Stimulated activated naive B cell treated with anti-CD40 and anti-IgM and Interleukin-4, amounts not matched to agents 10 μg/mL and 1 μg/mL and 100 μg/mL, for 72 hours (primary cell): ENCODE measurements around the gene NANOS3.
"Not testable (repeated sequence)": the region's sequence is repeated elsewhere in the genome, so short reads cannot be mapped to it uniquely, and the experiment has no call there.

Source experiments
- ATAC-seq, 2 donors: fragments of 150-1000 bp; cut with Tn5 transposase; replicated peaks; 2 replicates each; pipeline ENCODE4 v1.10.0; 2021; ENCODE audit warnings: moderate library complexity in 1 of 2
- DNase-seq: peaks from one replicate; pipeline ENCODE4 v3.0.0; 2021
- H3K27ac Mint-ChIP-seq: one replicate; pipeline ENCODE4 v1.8.0; 2022; ENCODE audit warnings: mild to moderate bottlenecking, mixed read lengths
- H3K27me3 Mint-ChIP-seq, 2 donors: one replicate each; pipeline ENCODE4 v1.8.0; 2022; ENCODE audit warnings: mixed read lengths in 2 of 2
- H3K36me3 Mint-ChIP-seq, 2 donors: one replicate each; pipeline ENCODE4 v1.8.0; 2022; ENCODE audit warnings: mixed read lengths in 2 of 2, mild to moderate bottlenecking in 1 of 2
- H3K4me1 Mint-ChIP-seq, 2 donors: one replicate each; pipeline ENCODE4 v1.8.0; 2022; ENCODE audit warnings: mixed read lengths in 2 of 2, mild to moderate bottlenecking in 1 of 2
- H3K4me3 Mint-ChIP-seq, 2 donors: one replicate each; pipeline ENCODE4 v1.8.0; 2022; ENCODE audit warnings: mild to moderate bottlenecking in 2 of 2, mixed read lengths in 2 of 2, moderate library complexity in 1 of 2
- H3K9me3 Mint-ChIP-seq, 2 donors: one replicate each; pipeline ENCODE4 v1.8.0; 2022; ENCODE audit warnings: mixed read lengths in 2 of 2, mild to moderate bottlenecking in 1 of 2

The NANOS3 gene

GRCh38 chr19:13849991-13850909, 26.7 kb upstream of the NANOS3 start:
- Mint-ChIP-seq H3K9me3 (no peaks in the 10 kb centered on the region), H3K27ac (peak overlapping the region; percentile 90), H3K36me3 (no peaks in the 10 kb centered on the region), H3K27me3 (no peaks in the 10 kb centered on the region), H3K4me1 (peaks cover 21 to 42% of the 10 kb centered on the region in 2 donors), H3K4me3 (peak overlapping the region; percentile 61 to 74)
- ATAC-seq (peak; percentile 9 to 33), DNase-seq (peak; percentile 61)

- Mint-ChIP-seq H3K27me3 (no peaks in the 10 kb centered on the region), H3K27ac (peak overlapping the region; percentile 90), H3K4me3 (peak overlapping the region; percentile 48 to 61), H3K4me1 (peaks cover 17 to 39% of the 10 kb centered on the region in 2 donors), H3K36me3 (no peaks in the 10 kb centered on the region), H3K9me3 (no peaks in the 10 kb centered on the region)
- ATAC-seq (no peak), DNase-seq (no peak)
Observed at GRCh38 chr19:13850910-13851733, 25.8 kb upstream of the NANOS3 start.

GRCh38 chr19:13851734-13852114, 25.2 kb upstream of the NANOS3 start:
- H3K4me3 Mint-ChIP-seq, H3K36me3 Mint-ChIP-seq, ATAC-seq, DNase-seq, H3K27ac Mint-ChIP-seq, H3K27me3 Mint-ChIP-seq, H3K9me3 Mint-ChIP-seq: not testable (repeated sequence)
- H3K4me1 Mint-ChIP-seq: peaks cover 11 to 33% of the 10 kb centered on the region in 2 donors

GRCh38 chr19:13852171-13852707, 24.7 kb upstream of the NANOS3 start:
- Mint-ChIP-seq H3K27ac (peak overlapping the region; percentile 9), H3K4me1 (peaks cover 10 to 28% of the 10 kb centered on the region in 2 donors)
- ATAC-seq, H3K4me3 Mint-ChIP-seq, H3K9me3 Mint-ChIP-seq, H3K27me3 Mint-ChIP-seq, DNase-seq, H3K36me3 Mint-ChIP-seq: not testable (repeated sequence)

GRCh38 chr19:13856497-13856896, 20.4 kb upstream of the NANOS3 start:
- no peaks in the 10 kb centered on the region for H3K9me3 Mint-ChIP-seq
- no peaks in the 10 kb centered on the region for H3K36me3 Mint-ChIP-seq
- DNase-seq: no peak
- peaks cover 6 to 16% of the 10 kb centered on the region in 2 donors for H3K4me1 Mint-ChIP-seq
- no peaks in the 10 kb centered on the region for H3K27me3 Mint-ChIP-seq
- no peak overlapping the region for H3K27ac Mint-ChIP-seq
- no peak for ATAC-seq
- H3K4me3 Mint-ChIP-seq: no peak overlapping the region

- Mint-ChIP-seq H3K27ac (no peak overlapping the region), H3K27me3 (peaks cover 14 to 20% of the 10 kb centered on the region in 2 donors), H3K4me1 (peaks cover 14 to 39% of the 10 kb centered on the region in 2 donors), H3K4me3 (no peak overlapping the region), H3K36me3 (no peaks in the 10 kb centered on the region), H3K9me3 (no peaks in the 10 kb centered on the region)
- DNase-seq: no peak
- ATAC-seq: no peak
Observed at GRCh38 chr19:13859361-13859880, 17.5 kb upstream of the NANOS3 start.

GRCh38 chr19:13860679-13861391, 16.1 kb upstream of the NANOS3 start:
- DNase-seq (no peak), ATAC-seq (no peak)
- Mint-ChIP-seq H3K9me3 (no peaks in the 10 kb centered on the region), H3K27me3 (peaks cover 18 to 26% of the 10 kb centered on the region in 2 donors), H3K4me1 (peaks cover 19 to 39% of the 10 kb centered on the region in 2 donors), H3K27ac (no peak overlapping the region), H3K36me3 (no peaks in the 10 kb centered on the region), H3K4me3 (peak overlapping the region; percentile 54 to 95)

- ATAC-seq (peak; percentile 14 to 37), DNase-seq (no peak)
- Mint-ChIP-seq H3K36me3 (no peaks in the 10 kb centered on the region), H3K4me3 (peak overlapping the region; percentile 90 to 95), H3K9me3 (no peaks in the 10 kb centered on the region), H3K27me3 (peaks cover 22 to 30% of the 10 kb centered on the region in 2 donors), H3K4me1 (peaks cover 21 to 43% of the 10 kb centered on the region in 2 donors), H3K27ac (peak overlapping the region; percentile 95)
Observed at GRCh38 chr19:13861392-13861713, 15.6 kb upstream of the NANOS3 start.

- ATAC-seq: peak; percentile 86 to 89
- H3K4me3 Mint-ChIP-seq: peak overlapping the region; percentile 90 to 95
- no peaks in the 10 kb centered on the region for H3K9me3 Mint-ChIP-seq
- no peaks in the 10 kb centered on the region for H3K36me3 Mint-ChIP-seq
- DNase-seq: peak; percentile 79
- peaks cover 25 to 45% of the 10 kb centered on the region in 2 donors for H3K4me1 Mint-ChIP-seq
- peak overlapping the region; percentile 95 for H3K27ac Mint-ChIP-seq
- peaks cover 28 to 36% of the 10 kb centered on the region in 2 donors for H3K27me3 Mint-ChIP-seq
Observed at GRCh38 chr19:13861714-13862531, 15.0 kb upstream of the NANOS3 start.

GRCh38 chr19:13864046-13864666, 12.8 kb upstream of the NANOS3 start:
- no peaks in the 10 kb centered on the region for H3K36me3 Mint-ChIP-seq
- H3K4me3 Mint-ChIP-seq: peak overlapping the region; percentile 47 to 77
- no peaks in the 10 kb centered on the region for H3K9me3 Mint-ChIP-seq
- H3K27me3 Mint-ChIP-seq: peaks cover 40 to 56% of the 10 kb centered on the region in 2 donors
- DNase-seq (no peak), ATAC-seq (no peak)
- peaks cover 25 to 45% of the 10 kb centered on the region in 2 donors for H3K4me1 Mint-ChIP-seq
- H3K27ac Mint-ChIP-seq: peak overlapping the region; percentile 87

- Mint-ChIP-seq H3K27ac (peak overlapping the region; percentile 87), H3K9me3 (no peaks in the 10 kb centered on the region), H3K4me1 (peaks cover 25 to 45% of the 10 kb centered on the region in 2 donors), H3K36me3 (no peaks in the 10 kb centered on the region), H3K4me3 (peak overlapping the region; percentile 64 to 77), H3K27me3 (peaks cover 47 to 63% of the 10 kb centered on the region in 2 donors)
- no peak for DNase-seq
- no peak for ATAC-seq
Observed at GRCh38 chr19:13864667-13865570, 12.0 kb upstream of the NANOS3 start.
